ENCODE data around the gene OSBPL9. TPM values are rescaled to one million over a fixed set of nuclear protein-coding genes. Genes with fewer than 3 reads are reported as not detected.
A peak's percentile ranks its signal among the peaks of the same experiment; 100 is the strongest.

OSBPL9 gene
- total and polyA plus RNA-seq, 9 of the 15 experiments (the other 6 are each of a cell fraction or from before 2014, with no cell fraction given) = 43.9 to 217 (median 170) TPM

DNA sequence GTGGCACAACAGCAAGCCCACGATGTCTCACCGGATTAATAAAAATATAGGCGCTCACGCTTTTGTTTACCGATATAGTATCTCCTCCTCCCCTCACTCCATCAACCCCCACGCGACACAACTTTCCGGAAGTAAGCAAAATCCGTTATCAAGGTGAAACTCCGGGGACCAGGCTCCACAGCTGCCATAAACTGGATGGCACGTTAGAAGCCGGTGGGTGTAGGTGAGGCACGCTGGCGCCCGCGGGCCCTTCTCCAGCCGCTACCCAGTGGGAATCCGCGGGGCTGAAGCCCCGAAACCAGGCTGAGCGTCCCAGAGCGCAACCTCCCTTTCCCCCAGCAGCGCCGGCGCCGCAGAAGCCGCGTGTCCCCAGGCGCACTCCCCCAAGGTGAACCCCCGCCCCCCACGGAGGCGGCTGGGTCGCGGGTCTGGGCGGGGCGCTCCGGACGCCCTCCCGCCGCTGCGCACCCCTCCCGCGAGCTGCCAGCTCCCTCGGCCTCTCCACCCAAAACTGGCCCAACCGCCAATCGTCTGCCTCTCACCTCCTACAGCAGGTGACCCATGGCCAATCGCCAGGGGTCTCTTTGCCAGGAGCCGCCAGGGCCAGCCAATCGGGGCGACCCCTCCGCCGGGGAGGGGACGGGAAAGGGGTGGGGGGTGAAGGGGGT, 112.4 kb downstream of the OSBPL9 start (continued):
- TF ChIP-seq, protein P1, sequence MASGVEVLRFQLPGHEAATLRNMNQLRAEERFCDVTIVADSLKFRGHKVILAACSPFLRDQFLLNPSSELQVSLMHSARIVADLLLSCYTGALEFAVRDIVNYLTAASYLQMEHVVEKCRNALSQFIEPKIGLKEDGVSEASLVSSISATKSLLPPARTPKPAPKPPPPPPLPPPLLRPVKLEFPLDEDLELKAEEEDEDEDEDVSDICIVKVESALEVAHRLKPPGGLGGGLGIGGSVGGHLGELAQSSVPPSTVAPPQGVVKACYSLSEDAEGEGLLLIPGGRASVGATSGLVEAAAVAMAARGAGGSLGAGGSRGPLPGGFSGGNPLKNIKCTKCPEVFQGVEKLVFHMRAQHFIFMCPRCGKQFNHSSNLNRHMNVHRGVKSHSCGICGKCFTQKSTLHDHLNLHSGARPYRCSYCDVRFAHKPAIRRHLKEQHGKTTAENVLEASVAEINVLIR (CRISPR knock-in tag; IDR thresholded peaks at IDR 0.05) = no peak
- TF ChIP-seq ASH1L (IDR thresholded peaks at IDR 0.05; ENCODE audit: borderline replicate concordance, low read depth, partially characterized antibody) (peak; percentile 93), TBP (optimal IDR thresholded peaks at IDR 0.05; ENCODE audit: low read depth, low read length) (peak; percentile 77), RNF2 (IDR thresholded peaks at IDR 0.05) (peak; percentile 50; the same call in 1 of the 2 replicates), SP1 (CRISPR knock-in tag; IDR thresholded peaks at IDR 0.05) (peak; percentile 75), PTBP1 (IDR thresholded peaks at IDR 0.05; ENCODE audit: low read depth, low read length) (no peak), COPS2 (conservative IDR thresholded peaks at IDR 0.05) (no peak), PCBP2 (IDR thresholded peaks at IDR 0.05; ENCODE audit: low read depth, low read length, poor library complexity, severe bottlenecking) (no peak), MAFG (tag; conservative IDR thresholded peaks at IDR 0.05) (no peak), SRSF7 (optimal IDR thresholded peaks at IDR 0.05; ENCODE audit: low read depth, low read length) (no peak), POLR2AphosphoS5 (IDR thresholded peaks at IDR 0.05; ENCODE audit: control insufficient read depth, insufficient read depth, low read depth, low read length) (no peak; the same call in 1 of the 2 replicates), MTA1 (IDR thresholded peaks at IDR 0.05; ENCODE audit: borderline replicate concordance) (no peak)
- TF ChIP-seq, protein P2, sequence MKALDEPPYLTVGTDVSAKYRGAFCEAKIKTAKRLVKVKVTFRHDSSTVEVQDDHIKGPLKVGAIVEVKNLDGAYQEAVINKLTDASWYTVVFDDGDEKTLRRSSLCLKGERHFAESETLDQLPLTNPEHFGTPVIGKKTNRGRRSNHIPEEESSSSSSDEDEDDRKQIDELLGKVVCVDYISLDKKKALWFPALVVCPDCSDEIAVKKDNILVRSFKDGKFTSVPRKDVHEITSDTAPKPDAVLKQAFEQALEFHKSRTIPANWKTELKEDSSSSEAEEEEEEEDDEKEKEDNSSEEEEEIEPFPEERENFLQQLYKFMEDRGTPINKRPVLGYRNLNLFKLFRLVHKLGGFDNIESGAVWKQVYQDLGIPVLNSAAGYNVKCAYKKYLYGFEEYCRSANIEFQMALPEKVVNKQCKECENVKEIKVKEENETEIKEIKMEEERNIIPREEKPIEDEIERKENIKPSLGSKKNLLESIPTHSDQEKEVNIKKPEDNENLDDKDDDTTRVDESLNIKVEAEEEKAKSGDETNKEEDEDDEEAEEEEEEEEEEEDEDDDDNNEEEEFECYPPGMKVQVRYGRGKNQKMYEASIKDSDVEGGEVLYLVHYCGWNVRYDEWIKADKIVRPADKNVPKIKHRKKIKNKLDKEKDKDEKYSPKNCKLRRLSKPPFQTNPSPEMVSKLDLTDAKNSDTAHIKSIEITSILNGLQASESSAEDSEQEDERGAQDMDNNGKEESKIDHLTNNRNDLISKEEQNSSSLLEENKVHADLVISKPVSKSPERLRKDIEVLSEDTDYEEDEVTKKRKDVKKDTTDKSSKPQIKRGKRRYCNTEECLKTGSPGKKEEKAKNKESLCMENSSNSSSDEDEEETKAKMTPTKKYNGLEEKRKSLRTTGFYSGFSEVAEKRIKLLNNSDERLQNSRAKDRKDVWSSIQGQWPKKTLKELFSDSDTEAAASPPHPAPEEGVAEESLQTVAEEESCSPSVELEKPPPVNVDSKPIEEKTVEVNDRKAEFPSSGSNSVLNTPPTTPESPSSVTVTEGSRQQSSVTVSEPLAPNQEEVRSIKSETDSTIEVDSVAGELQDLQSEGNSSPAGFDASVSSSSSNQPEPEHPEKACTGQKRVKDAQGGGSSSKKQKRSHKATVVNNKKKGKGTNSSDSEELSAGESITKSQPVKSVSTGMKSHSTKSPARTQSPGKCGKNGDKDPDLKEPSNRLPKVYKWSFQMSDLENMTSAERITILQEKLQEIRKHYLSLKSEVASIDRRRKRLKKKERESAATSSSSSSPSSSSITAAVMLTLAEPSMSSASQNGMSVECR (CRISPR knock-in tag; IDR thresholded peaks at IDR 0.05) = peak; percentile 78
- TF ChIP-seq, protein P3, sequence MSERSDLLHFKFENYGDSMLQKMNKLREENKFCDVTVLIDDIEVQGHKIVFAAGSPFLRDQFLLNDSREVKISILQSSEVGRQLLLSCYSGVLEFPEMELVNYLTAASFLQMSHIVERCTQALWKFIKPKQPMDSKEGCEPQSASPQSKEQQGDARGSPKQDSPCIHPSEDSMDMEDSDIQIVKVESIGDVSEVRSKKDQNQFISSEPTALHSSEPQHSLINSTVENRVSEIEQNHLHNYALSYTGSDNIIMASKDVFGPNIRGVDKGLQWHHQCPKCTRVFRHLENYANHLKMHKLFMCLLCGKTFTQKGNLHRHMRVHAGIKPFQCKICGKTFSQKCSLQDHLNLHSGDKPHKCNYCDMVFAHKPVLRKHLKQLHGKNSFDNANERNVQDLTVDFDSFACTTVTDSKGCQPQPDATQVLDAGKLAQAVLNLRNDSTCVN (CRISPR knock-in tag; IDR thresholded peaks at IDR 0.05) = 0 out of 2 replicates have a peak, but pooled peaks have one; percentile 25
